Epithelial cell of proximal tubule (primary cell): ENCODE data around the gene DHRS4. TPM values are rescaled to one million over a fixed set of nuclear protein-coding genes. Genes with fewer than 3 reads are reported as not detected.

Source experiments
- DNase-seq: peaks from one replicate; pipeline ENCODE4 v3.0.0-alpha.2; 2011; ENCODE audit warnings: low read depth
- H3K4me3 ChIP-seq: 2 replicates; pipeline ENCODE4 v1.5.1; 2011; ENCODE audit warnings: low read depth, mild to moderate bottlenecking, low read length
- total RNA-seq: library from RNA; depleted of rRNA; stranded (reverse); fragments of >200 nt; gene quantifications from 2 replicates; pipeline ENCODE4 v1.2.3, GENCODE V29; 2015
- TF ChIP-seq, protein P1 (sequence below): conservative IDR thresholded peaks from 2 replicates; pipeline ENCODE4 v1.5.1; 2012; ENCODE audit warnings: low read depth, mild to moderate bottlenecking, low read length

Gene DHRS4
- total RNA-seq, 1 donor from 2014 or later = 43.7 TPM

GRCh38 chr14:23932639-23933038 lies 20.9 kb upstream of the DHRS4 start:
- no peak overlapping the region for H3K4me3 ChIP-seq
- DNase-seq = no peak
- TF ChIP-seq, protein P1, sequence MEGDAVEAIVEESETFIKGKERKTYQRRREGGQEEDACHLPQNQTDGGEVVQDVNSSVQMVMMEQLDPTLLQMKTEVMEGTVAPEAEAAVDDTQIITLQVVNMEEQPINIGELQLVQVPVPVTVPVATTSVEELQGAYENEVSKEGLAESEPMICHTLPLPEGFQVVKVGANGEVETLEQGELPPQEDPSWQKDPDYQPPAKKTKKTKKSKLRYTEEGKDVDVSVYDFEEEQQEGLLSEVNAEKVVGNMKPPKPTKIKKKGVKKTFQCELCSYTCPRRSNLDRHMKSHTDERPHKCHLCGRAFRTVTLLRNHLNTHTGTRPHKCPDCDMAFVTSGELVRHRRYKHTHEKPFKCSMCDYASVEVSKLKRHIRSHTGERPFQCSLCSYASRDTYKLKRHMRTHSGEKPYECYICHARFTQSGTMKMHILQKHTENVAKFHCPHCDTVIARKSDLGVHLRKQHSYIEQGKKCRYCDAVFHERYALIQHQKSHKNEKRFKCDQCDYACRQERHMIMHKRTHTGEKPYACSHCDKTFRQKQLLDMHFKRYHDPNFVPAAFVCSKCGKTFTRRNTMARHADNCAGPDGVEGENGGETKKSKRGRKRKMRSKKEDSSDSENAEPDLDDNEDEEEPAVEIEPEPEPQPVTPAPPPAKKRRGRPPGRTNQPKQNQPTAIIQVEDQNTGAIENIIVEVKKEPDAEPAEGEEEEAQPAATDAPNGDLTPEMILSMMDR = no peak

DNA sequence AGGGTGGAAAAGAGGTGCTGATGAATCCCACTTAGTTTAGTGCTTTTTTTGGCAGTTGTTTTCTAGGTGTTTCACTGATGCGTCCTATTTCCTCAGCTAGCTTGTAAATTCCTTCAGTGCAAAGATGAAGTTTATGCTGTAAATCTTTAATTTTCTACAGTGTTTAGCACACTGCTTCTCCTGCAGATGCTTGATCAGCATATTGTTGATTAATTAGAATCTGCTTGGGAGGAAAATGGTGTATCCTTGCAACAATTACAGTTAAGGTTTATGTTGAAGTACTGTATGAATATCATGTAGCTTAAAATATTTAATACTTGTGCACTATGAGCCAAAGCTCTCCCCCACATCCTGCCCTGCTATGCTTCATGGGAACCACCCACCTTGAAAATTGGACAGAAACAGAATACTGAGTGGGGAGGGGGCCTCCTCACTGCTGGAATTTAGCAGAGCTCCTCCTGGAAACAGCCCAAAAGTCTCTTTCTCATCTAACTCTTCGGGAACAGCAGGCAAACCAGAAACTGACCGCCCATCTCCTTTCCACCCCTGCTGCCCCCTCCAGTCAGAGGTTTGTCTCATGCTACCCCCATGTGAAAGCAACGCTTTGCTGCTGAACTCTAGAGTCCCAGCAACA lies 20.3 kb upstream of the DHRS4 start:
- DNase-seq = no peak
- TF ChIP-seq, protein P1 = no peak
- no peak overlapping the region for H3K4me3 ChIP-seq

- no peak overlapping the region for H3K4me3 ChIP-seq
- TF ChIP-seq, protein P1 = no peak
- DNase-seq = no peak
These were observed 19.8 kb upstream of the DHRS4 start for GRCh38 chr14:23933742-23934128.

- TF ChIP-seq, protein P1 = no peak
- no peak for DNase-seq
- H3K4me3 ChIP-seq = no peak overlapping the region
These were observed 18.4 kb upstream of the DHRS4 start for GRCh38 chr14:23935158-23935557.

DNA sequence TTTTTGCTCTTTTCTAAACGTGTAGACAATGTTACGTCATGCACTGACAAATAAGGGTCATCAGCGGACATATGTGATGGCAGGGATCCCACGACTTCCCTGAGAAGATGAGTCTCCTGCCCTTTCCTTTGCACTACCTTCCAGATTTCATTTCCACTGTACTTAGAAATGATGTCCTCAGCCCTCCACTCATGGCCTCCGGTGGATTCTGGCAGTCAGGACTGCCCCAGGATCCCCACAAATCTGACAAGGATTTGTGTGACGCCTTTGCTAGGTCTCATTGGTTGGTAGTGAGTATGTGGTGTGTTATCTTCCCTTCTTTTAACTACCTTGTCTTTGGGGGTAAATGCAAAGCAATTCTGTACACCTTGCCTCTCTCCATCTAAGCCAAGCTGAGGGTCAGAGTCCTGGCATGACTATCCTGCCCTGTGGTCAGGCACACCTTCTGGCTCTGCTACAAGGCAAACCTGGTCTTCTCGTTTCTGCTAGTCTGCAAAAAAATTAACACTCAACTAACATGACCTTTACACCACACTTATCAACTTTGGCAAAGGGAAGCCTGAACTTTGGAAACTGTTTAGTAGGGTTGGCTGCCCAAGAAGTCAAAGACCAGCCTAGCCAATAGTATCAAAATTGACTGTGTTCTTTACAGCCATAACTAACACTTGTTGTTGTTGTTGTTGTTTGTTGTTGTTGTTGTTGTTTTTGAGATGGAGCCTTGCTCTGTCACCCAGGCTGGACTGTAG lies 17.3 kb upstream of the DHRS4 start:
- TF ChIP-seq, protein P1 = no peak

GRCh38 chr14:23937203-23937602 lies 16.4 kb upstream of the DHRS4 start:
- H3K4me3 ChIP-seq = no peak overlapping the region
- no peak for DNase-seq
- TF ChIP-seq, protein P1 = no peak

More for the DNA sequence above, 17.3 kb upstream of the DHRS4 start:
- H3K4me3 ChIP-seq = no peak overlapping the region
- no peak for DNase-seq

DNA sequence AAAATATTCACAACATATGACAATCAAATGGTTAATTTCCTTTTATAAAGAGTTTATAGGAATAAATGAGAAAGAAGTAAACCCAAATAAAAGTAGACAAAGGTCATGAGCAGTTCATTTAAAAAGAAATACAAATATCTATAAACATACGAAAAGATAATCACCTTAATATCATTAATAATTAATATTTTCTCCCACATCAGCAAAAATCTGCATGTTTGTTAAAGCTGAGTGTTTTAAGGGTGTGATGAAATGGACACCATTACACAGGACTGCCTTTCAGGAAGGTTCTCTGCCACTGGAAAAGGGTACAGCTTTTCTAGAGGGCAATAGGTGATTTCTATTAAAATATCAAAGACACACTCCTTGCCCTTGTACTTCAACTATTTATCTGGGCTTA lies 14.7 kb upstream of the DHRS4 start:
- no peak overlapping the region for H3K4me3 ChIP-seq
- DNase-seq = no peak
- TF ChIP-seq, protein P1 = no peak
